Kidney epithelial cell (primary cell): ENCODE data around the gene QPCTL. TPM values are rescaled to one million over a fixed set of nuclear protein-coding genes. Genes with fewer than 3 reads are reported as not detected.

Experiments
- DNase-seq: peaks from one replicate; pipeline ENCODE4 v3.0.0-alpha.2; 2010; ENCODE audit warnings: low read depth
- H3K27me3 ChIP-seq: 2 replicates; pipeline ENCODE4 v1.6.0; 2011; ENCODE audit warnings: low read length; ENCODE audit not compliant: control insufficient read depth, insufficient read depth
- H3K36me3 ChIP-seq: 2 replicates; pipeline ENCODE4 v1.5.1; 2011; ENCODE audit warnings: low read length; ENCODE audit not compliant: control insufficient read depth, insufficient read depth
- H3K4me3 ChIP-seq: 2 replicates; pipeline ENCODE4 v1.5.1; 2011; ENCODE audit warnings: low read depth, mild to moderate bottlenecking, control low read depth, low read length
- CTCF ChIP-seq: IDR thresholded peaks from 2 replicates; pipeline ENCODE4 v1.5.1; 2011; ENCODE audit warnings: mild to moderate bottlenecking, moderate library complexity, low read length, control low read depth, inconsistent platforms; ENCODE audit not compliant: insufficient read depth, poor library complexity, severe bottlenecking
- total RNA-seq: library from RNA; depleted of rRNA; stranded (reverse); fragments of >200 nt; gene quantifications from 2 replicates; pipeline ENCODE4 v1.2.3, GENCODE V29; 2015

QPCTL gene
- total RNA-seq, 1 donor from 2014 or later, result 15.6 TPM

- no peaks in the 10 kb centered on the region for H3K36me3 ChIP-seq
- peaks cover 8% of the 10 kb centered on the region for H3K27me3 ChIP-seq
- H3K4me3 ChIP-seq, result peak overlapping the region; percentile 15
- TF ChIP-seq CTCF, result no peak
- no peak for DNase-seq
Measured at GRCh38 chr19:45645631-45646344, 46.7 kb upstream of the QPCTL start.

- Histone ChIP-seq H3K27me3 (peaks cover 8% of the 10 kb centered on the region), H3K36me3 (no peaks in the 10 kb centered on the region), H3K4me3 (no peak overlapping the region)
- no peak for TF ChIP-seq CTCF
- DNase-seq, result no peak
Measured at GRCh38 chr19:45646345-45646698, 46.1 kb upstream of the QPCTL start.

- no peak for DNase-seq
- Histone ChIP-seq H3K4me3 (no peak overlapping the region), H3K36me3 (no peaks in the 10 kb centered on the region), H3K27me3 (no peaks in the 10 kb centered on the region)
- TF ChIP-seq CTCF, result no peak
Measured at GRCh38 chr19:45650722-45651121, 41.7 kb upstream of the QPCTL start.

GRCh38 chr19:45653634-45654033 is 38.8 kb upstream of the QPCTL start:
- no peak for DNase-seq
- H3K4me3 ChIP-seq, result no peak overlapping the region
- no peak for TF ChIP-seq CTCF

GRCh38 chr19:45655073-45655472 is 37.4 kb upstream of the QPCTL start:
- no peak overlapping the region for H3K4me3 ChIP-seq
- H3K27me3 ChIP-seq, result peaks cover 7% of the 10 kb centered on the region
- H3K36me3 ChIP-seq, result no peaks in the 10 kb centered on the region
- no peak for DNase-seq
- TF ChIP-seq CTCF, result no peak

More at GRCh38 chr19:45653634-45654033, 38.8 kb upstream of the QPCTL start:
- H3K27me3 ChIP-seq, result no peaks in the 10 kb centered on the region
- H3K36me3 ChIP-seq, result no peaks in the 10 kb centered on the region
